OCI-LY7 (cell line): Measurements from ENCODE around the gene RIOK1. TPM values are rescaled to one million over a fixed set of nuclear protein-coding genes. Genes with fewer than 3 reads are reported as not detected.

Experiments used
- BruUV-seq: library from RNA; stranded (reverse); fragments of 400-500 nt; replicated peaks from 2 replicates; lab custom pipeline; 2021; lab: Mats Ljungman, UMichigan
- CTCF ChIA-PET: fragments of 300-600 bp; sonication (Branson Sonifier 250); formaldehyde crosslinking; loops from one replicate; lab custom pipeline; 2022; ENCODE audit warnings: antibody characterized with exemption; ENCODE audit not compliant: unreplicated experiment; lab: Charles Lee
- POLR2A ChIA-PET: fragments of 300-600 bp; sonication (Branson Sonifier 250); formaldehyde crosslinking; loops from one replicate; lab custom pipeline; 2022; ENCODE audit warnings: antibody characterized with exemption; lab: Charles Lee
- DNase-seq: peaks from one replicate; pipeline ENCODE4 v3.0.0-alpha.2; 2015; ENCODE audit warnings: low spot score
- H2AFZ ChIP-seq: fragments of 200-600 bp; sonication (generic), shearing (Covaris generic); 2 replicates; pipeline ENCODE4 v1.6.1; 2014; ENCODE audit warnings: mild to moderate bottlenecking, antibody characterized with exemption, low read length, moderate library complexity
- H3K27ac ChIP-seq: fragments of 200-600 bp; sonication (generic); 2 replicates; pipeline ENCODE4 v1.5.1; 2014; ENCODE audit warnings: mixed run types, low read depth, mild to moderate bottlenecking, moderate library complexity, low read length, inconsistent platforms; ENCODE audit not compliant: poor library complexity, severe bottlenecking
- H3K36me3 ChIP-seq: fragments of 200-600 bp; sonication (generic); 2 replicates; pipeline ENCODE4 v1.6.1; 2014; ENCODE audit warnings: mild to moderate bottlenecking, antibody characterized with exemption, low read length, moderate library complexity, mixed read lengths; ENCODE audit not compliant: insufficient read depth
- H3K4me1 ChIP-seq: fragments of 200-600 bp; sonication (generic); 2 replicates; pipeline ENCODE4 v1.5.1; 2014; ENCODE audit warnings: mild to moderate bottlenecking, low read length; ENCODE audit not compliant: insufficient read depth, poor library complexity, severe bottlenecking
- H3K4me2 ChIP-seq: fragments of 200-600 bp; sonication (generic); 2 replicates; pipeline ENCODE4 v1.6.1; 2014; ENCODE audit warnings: mild to moderate bottlenecking, low read length
- H3K4me3 ChIP-seq: fragments of 200-600 bp; sonication (generic); 2 replicates; pipeline ENCODE4 v1.5.1; 2014; ENCODE audit warnings: mild to moderate bottlenecking, low read depth, low read length; ENCODE audit not compliant: poor library complexity, severe bottlenecking
- H3K79me2 ChIP-seq: fragments of 200-600 bp; sonication (generic); 2 replicates; pipeline ENCODE4 v1.6.1; 2016; ENCODE audit warnings: low read depth, mild to moderate bottlenecking, low read length, moderate library complexity, mixed read lengths; ENCODE audit not compliant: insufficient read depth
- H3K9me2 ChIP-seq: fragments of 200-600 bp; sonication (generic); 2 replicates; pipeline ENCODE4 v1.6.1; 2016; ENCODE audit warnings: mild to moderate bottlenecking, low read length, mixed read lengths; ENCODE audit not compliant: insufficient read depth
- H3K9me3 ChIP-seq: fragments of 200-600 bp; sonication (generic); 2 replicates; pipeline ENCODE4 v1.6.1; 2014; ENCODE audit warnings: mild to moderate bottlenecking, mixed run types, low read length, mixed read lengths
- H4K20me1 ChIP-seq: fragments of 200-600 bp; sonication (generic); 2 replicates; pipeline ENCODE4 v1.6.1; 2014; ENCODE audit warnings: mild to moderate bottlenecking, antibody characterized with exemption, low read length, moderate library complexity, mixed read lengths; ENCODE audit not compliant: insufficient read depth
- CTCF ChIP-seq: fragments of 200-600 bp; sonication (generic); conservative IDR thresholded peaks from 2 replicates; pipeline ENCODE4 v1.5.1; 2014; ENCODE audit warnings: mild to moderate bottlenecking, antibody characterized with exemption, low read length, moderate library complexity, mixed read lengths
- EZH2phosphoT487 ChIP-seq: fragments of 200-600 bp; sonication (generic); IDR thresholded peaks from 2 replicates; pipeline ENCODE4 v1.6.1; 2018; ENCODE audit warnings: low read depth, borderline replicate concordance, mild to moderate bottlenecking, mixed run types, antibody characterized with exemption, low read length, moderate library complexity, mixed read lengths
- intact Hi-C: fragments of 100-400 bp; cut with micrococcal nuclease; formaldehyde crosslinking; loops from one replicate; pipeline ENCODE4 v1.10.0; 2022; ENCODE audit not compliant: unreplicated experiment
- total RNA-seq, 2 experiments: library from RNA; depleted of rRNA in 1 of 2; stranded (reverse); fragments of >200 nt in 1 of 2; shearing (Covaris generic) in 1 of 2; gene quantifications; 2 replicates each; pipeline ENCODE4 v1.2.3, GENCODE V29; 2014 to 2022

RIOK1 gene
- total RNA-seq, 2 experiments from 2014 or later = 35.2 to 55.0 TPM

- CTCF ChIA-PET = interaction anchor here (1.2 kb wide), 1 partner anchor 9 kb away, joined by 5 read pairs; no protein-coding TSS in a partner anchor
- no TSS peak for BruUV-seq
These were observed 14.9 kb downstream of the RIOK1 start for GRCh38 chr6:7404546-7404945.

GRCh38 chr6:7406743-7407142 lies 17.1 kb downstream of the RIOK1 start:
- DNase-seq = no peak
- H3K27ac ChIP-seq = no peak overlapping the region
- no peak overlapping the region for H3K4me3 ChIP-seq
- H3K4me1 ChIP-seq = no peaks in the 10 kb centered on the region
- TF ChIP-seq CTCF (no peak), EZH2phosphoT487 (no peak)
- no peaks in the 10 kb centered on the region for H3K79me2 ChIP-seq
- ChIA-PET POLR2A (no interaction called here), CTCF (no interaction called here)
- H3K4me2 ChIP-seq = no peak overlapping the region
- no peaks in the 10 kb centered on the region for H4K20me1 ChIP-seq
- intact Hi-C loops = loop anchor here (5.0 kb wide), 1 partner anchor 196 kb away; no protein-coding TSS in a partner anchor
- H3K9me2 ChIP-seq = no peaks in the 10 kb centered on the region
- H3K36me3 ChIP-seq = peaks cover 94% of the 10 kb centered on the region
- no TSS peak for BruUV-seq
- H3K9me3 ChIP-seq = no peaks in the 10 kb centered on the region
- H2AFZ ChIP-seq = no peak overlapping the region

More at GRCh38 chr6:7404546-7404945, 14.9 kb downstream of the RIOK1 start:
- H3K4me3 ChIP-seq = no peak overlapping the region
- no peak for TF ChIP-seq EZH2phosphoT487
- no peak for TF ChIP-seq CTCF
- POLR2A ChIA-PET = interaction anchor here (1.0 to 1.5 kb wide), 3 partner anchors 9 to 508 kb away, joined by 3 to 5 read pairs (median 4); no protein-coding TSS in a partner anchor
- no peaks in the 10 kb centered on the region for H3K9me3 ChIP-seq
- H2AFZ ChIP-seq = no peak overlapping the region
- H4K20me1 ChIP-seq = no peaks in the 10 kb centered on the region
- intact Hi-C loops = no loop called here
- peaks cover 93% of the 10 kb centered on the region for H3K36me3 ChIP-seq
- no peak overlapping the region for H3K4me2 ChIP-seq
- H3K4me1 ChIP-seq = no peaks in the 10 kb centered on the region
- no peak overlapping the region for H3K27ac ChIP-seq
- no peak for DNase-seq
- no peaks in the 10 kb centered on the region for H3K9me2 ChIP-seq
- H3K79me2 ChIP-seq = no peaks in the 10 kb centered on the region

- no peak overlapping the region for H3K27ac ChIP-seq
- H3K79me2 ChIP-seq = no peaks in the 10 kb centered on the region
- H4K20me1 ChIP-seq = no peaks in the 10 kb centered on the region
- no peaks in the 10 kb centered on the region for H3K4me1 ChIP-seq
- no peak for TF ChIP-seq EZH2phosphoT487
- TF ChIP-seq CTCF = no peak
- no peak overlapping the region for H3K4me2 ChIP-seq
- no peak for DNase-seq
- ChIA-PET CTCF (no interaction called here), POLR2A (no interaction called here)
- H3K9me2 ChIP-seq = no peaks in the 10 kb centered on the region
- no peak overlapping the region for H2AFZ ChIP-seq
- H3K4me3 ChIP-seq = no peak overlapping the region
- H3K36me3 ChIP-seq = peaks cover 93% of the 10 kb centered on the region
- H3K9me3 ChIP-seq = no peaks in the 10 kb centered on the region
- intact Hi-C loops = loop anchor here (5.0 kb wide), 1 partner anchor 193 kb away; no protein-coding TSS in a partner anchor
- BruUV-seq = no TSS peak
These were observed 20.1 kb downstream of the RIOK1 start for GRCh38 chr6:7409740-7410139.
